Lower leg skin (tissue), 4 donors: ENCODE results near the gene AMBRA1. TPM values are rescaled to one million over a fixed set of nuclear protein-coding genes. Genes with fewer than 3 reads are reported as not detected.

Source experiments
- DNase-seq, 2 donors: peaks; one replicate each; pipeline ENCODE4 v3.0.0-alpha.2; 2019; ENCODE audit warnings: low spot score in 2 of 2
- H3K4me3 ChIP-seq: fragments of 200-600 bp; sonication (generic); 2 replicates; pipeline ENCODE4 v1.5.1; 2017; ENCODE audit warnings: mild to moderate bottlenecking, low read depth; ENCODE audit not compliant: poor library complexity, severe bottlenecking
- POLR2A ChIP-seq, 2 donors: fragments of 450-650 bp; IDR thresholded peaks; one replicate each; pipeline ENCODE4 v1.6.1; 2016 to 2017; ENCODE audit warnings: antibody characterized with exemption in 2 of 2, mild to moderate bottlenecking in 1 of 2, moderate library complexity in 1 of 2
- WGBS, 2 donors: methylation state at CpG; one replicate each; pipeline ENCODE4 v1.1.5; 2018; 5-methylcytosine and 5-hydroxymethylcytosine counted together
- intact Hi-C: fragments of 100-400 bp; cut with DNase I; formaldehyde crosslinking; loops from one replicate; pipeline ENCODE4 v1.15.0; 2023; ENCODE audit warnings: low total_unique reads
- total RNA-seq, 4 donors: library from RNA; depleted of rRNA; stranded (reverse); fragments of >200 nt; gene quantifications; one replicate each; pipeline ENCODE4 v1.1.0, GENCODE V29; 2016
- TF ChIP-seq, protein P1 (sequence below), 3 donors: fragments of 450-650 bp; IDR thresholded peaks; one replicate each; pipeline ENCODE4 v1.5.1; 2016; ENCODE audit warnings: antibody characterized with exemption in 3 of 3, mild to moderate bottlenecking in 3 of 3, moderate library complexity in 2 of 3

The AMBRA1 gene
- total RNA-seq, 4 donors from 2014 or later = 31.5 to 67.5 (median 36.2) TPM

GRCh38 chr11:46426233-46426991 is 167.4 kb downstream of the AMBRA1 start:
- TF ChIP-seq, protein P1, sequence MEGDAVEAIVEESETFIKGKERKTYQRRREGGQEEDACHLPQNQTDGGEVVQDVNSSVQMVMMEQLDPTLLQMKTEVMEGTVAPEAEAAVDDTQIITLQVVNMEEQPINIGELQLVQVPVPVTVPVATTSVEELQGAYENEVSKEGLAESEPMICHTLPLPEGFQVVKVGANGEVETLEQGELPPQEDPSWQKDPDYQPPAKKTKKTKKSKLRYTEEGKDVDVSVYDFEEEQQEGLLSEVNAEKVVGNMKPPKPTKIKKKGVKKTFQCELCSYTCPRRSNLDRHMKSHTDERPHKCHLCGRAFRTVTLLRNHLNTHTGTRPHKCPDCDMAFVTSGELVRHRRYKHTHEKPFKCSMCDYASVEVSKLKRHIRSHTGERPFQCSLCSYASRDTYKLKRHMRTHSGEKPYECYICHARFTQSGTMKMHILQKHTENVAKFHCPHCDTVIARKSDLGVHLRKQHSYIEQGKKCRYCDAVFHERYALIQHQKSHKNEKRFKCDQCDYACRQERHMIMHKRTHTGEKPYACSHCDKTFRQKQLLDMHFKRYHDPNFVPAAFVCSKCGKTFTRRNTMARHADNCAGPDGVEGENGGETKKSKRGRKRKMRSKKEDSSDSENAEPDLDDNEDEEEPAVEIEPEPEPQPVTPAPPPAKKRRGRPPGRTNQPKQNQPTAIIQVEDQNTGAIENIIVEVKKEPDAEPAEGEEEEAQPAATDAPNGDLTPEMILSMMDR (IDR thresholded peaks at IDR 0.05) = no peak
- no peak for TF ChIP-seq POLR2A (IDR thresholded peaks at IDR 0.05)
- no peak overlapping the region for H3K4me3 ChIP-seq
- intact Hi-C loops = no loop called here
- no peak for DNase-seq
- 81 to 84% methylated on average over 4 of the region's 4 CpGs for WGBS, 2 donors

DNA sequence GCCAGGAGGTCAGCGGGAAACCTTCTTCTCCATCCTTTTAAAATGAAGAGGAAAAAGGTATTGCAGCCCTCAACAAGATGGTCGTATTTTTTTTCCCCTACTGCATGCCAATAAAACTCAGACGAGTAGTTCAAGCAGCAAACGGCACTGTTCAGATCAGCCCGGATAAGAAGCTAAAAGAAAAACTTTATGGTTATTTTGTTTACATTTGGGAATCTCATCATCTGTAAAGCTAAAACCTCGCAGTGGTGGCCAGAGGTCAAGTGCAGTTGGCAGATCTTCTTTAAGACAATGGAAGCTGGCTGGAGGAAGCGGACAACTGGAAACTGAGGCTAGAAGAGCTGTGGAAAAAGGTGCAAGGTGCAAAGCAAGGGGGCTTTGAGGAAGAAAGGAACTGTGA is 171.2 kb downstream of the AMBRA1 start:
- 77 to 87% methylated on average over 7 of the region's 7 CpGs for WGBS, 2 donors
- no peak overlapping the region for H3K4me3 ChIP-seq
- TF ChIP-seq, protein P1 (IDR thresholded peaks at IDR 0.05) = no peak
- no peak for TF ChIP-seq POLR2A (IDR thresholded peaks at IDR 0.05)
- intact Hi-C loops = no loop called here
- no peak for DNase-seq

DNA sequence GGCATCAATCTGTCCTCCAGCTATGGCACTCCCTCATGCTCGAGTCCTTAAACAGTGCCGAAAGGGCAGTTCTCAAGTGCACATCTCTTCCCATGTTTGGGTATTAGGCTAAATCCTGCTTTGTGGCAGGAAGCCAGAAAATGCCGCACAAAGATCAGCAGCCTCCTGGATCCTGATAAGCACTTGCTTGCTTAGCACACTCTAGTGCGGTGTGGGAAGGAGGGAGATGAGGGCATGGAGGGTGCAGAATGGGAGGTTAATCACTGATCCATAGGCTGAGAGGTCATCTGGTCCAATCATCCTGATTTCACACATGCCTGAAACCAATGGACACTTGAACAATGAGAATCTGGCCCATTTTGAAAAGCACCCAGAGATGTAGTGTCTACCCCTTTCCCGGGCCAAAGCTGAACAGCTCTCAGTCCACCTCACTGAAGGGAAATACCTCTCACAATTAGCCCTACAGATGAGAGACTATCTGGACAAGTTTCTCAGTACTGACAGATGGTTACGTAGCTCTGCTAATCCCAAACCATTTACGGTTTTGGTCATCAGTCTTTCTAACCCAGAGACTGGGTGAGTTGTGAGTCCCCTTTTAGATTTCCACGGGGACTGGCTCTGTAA is 172.5 kb downstream of the AMBRA1 start:
- 93 to 96% methylated on average over 8 of the region's 8 CpGs for WGBS, 2 donors
- H3K4me3 ChIP-seq = no peak overlapping the region
- intact Hi-C loops = no loop called here
- no peak for DNase-seq
- TF ChIP-seq, protein P1 (IDR thresholded peaks at IDR 0.05) = no peak

GRCh38 chr11:46420513-46420912 is 173.3 kb downstream of the AMBRA1 start:
- no peak for TF ChIP-seq POLR2A (IDR thresholded peaks at IDR 0.05)
- TF ChIP-seq, protein P1 (IDR thresholded peaks at IDR 0.05) = no peak
- no peak overlapping the region for H3K4me3 ChIP-seq
- intact Hi-C loops = no loop called here
- WGBS, 2 donors = 93 to 95% methylated on average over 1 of the region's 1 CpG
- DNase-seq = no peak

DNA sequence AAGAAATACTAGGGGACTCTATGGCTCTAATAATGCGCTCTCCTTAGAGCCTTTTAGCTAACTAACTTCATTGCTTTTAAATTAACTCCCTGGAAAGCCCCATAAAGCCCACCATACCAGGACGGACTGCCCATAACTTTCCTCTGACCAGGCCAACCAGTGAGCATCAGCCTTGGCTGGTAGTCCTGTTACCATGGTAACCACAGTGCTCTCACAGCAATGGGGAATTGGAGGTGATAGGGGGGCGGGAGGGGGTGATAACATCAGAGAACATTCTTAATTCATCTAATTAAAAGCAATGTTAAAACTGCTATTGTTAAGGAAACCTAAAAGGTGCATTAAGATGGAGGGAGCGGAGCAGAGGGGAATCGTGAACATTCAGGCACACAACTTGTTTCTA is 175.1 kb downstream of the AMBRA1 start:
- intact Hi-C loops = no loop called here
- H3K4me3 ChIP-seq = no peak overlapping the region
- WGBS, 2 donors = 91 to 95% methylated on average over 5 of the region's 5 CpGs
- DNase-seq = no peak
- TF ChIP-seq POLR2A (IDR thresholded peaks at IDR 0.05) = no peak
- TF ChIP-seq, protein P1 (IDR thresholded peaks at IDR 0.05) = no peak
